CD4-positive, alpha-beta T cell treated with Interleukin-12 subunit alpha and Interleukin-12 subunit beta, for 1 hour (primary cell): ENCODE data around the gene TNRC6A.
"Not testable (repeated sequence)": the region's sequence is repeated elsewhere in the genome, so short reads cannot be mapped to it uniquely, and the experiment has no call there.

ENCODE experiments used
- DNase-seq: peaks from one replicate; pipeline ENCODE4 v3.0.0-alpha.2; 2020

Gene TNRC6A

DNA sequence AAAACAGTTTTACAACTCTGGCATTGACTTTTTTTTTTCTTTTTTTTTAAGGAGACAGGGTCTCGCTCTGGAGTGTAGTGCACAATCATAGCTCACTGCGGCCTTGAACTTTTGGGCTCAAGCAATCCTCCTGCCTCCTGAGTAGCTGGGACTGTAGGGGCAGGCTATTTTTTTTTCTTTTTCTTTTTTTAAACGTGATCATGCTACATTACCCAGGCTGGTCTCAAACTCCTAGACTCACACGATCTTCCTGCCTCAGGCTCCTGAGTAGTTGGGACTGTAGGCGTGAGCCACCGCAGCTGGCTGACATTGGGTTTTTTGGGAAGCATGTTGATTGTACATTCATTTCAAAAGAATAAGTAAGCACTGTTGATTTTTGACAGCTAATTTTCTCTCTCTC, 32.1 kb downstream of the TNRC6A start:
- DNase-seq = no peak

DNA sequence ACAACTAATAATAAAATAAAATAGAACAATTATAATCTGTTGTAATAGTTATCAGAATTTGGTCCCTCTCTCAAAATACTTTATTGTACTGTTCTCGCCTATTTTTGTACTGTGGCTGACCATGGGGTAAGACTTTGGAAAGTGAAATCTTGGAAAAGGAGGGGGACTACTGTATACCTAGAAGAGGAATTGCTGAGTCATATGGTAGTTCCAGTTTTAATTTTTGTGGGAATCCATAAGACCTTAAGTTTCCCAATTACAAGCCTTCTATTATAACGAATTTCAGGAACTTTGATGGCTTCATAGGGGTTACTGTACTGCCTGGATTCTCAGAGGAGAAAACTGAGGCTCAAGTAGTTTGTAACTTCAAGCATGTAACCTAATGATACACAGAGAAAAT, 35.5 kb downstream of the TNRC6A start:
- DNase-seq = no peak

DNA sequence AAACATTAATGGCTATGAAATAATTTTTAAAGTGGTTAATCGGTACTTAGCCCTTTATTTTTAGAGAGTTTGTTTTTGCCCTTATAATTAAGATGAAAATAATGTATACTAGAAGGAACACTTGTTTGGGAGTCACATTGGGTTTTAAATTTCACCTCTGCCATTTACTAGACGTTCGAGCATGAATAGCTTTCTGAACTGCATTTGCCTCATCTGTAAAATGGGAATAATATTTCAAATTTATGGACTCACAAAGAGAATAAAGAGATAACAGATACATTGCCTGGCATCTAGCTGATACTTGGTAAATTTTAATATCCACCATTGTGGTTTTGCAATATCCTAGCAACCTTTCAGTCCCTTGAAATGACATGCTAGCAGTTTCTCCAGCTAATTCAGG, 36.6 kb downstream of the TNRC6A start:
- no peak for DNase-seq

DNA sequence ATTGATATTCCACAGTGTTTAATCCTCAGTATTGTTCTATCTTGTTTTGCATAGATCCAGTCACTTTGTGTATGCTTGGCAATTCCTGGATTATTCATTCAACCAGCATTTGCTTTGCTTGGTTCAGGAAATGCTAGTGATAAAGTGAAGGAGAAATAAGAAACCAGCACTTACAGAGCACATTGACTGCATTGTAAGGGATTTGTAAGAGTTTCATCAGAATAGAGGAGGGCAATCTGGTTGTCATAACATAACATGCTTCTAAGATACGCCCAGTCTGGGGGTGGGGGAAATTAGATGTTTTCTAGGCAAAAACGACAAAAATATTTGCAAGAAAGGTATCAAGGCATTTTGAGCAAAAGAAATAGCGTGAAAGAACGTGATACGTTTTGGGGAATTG, 40.4 kb downstream of the TNRC6A start:
- no peak for DNase-seq

DNA sequence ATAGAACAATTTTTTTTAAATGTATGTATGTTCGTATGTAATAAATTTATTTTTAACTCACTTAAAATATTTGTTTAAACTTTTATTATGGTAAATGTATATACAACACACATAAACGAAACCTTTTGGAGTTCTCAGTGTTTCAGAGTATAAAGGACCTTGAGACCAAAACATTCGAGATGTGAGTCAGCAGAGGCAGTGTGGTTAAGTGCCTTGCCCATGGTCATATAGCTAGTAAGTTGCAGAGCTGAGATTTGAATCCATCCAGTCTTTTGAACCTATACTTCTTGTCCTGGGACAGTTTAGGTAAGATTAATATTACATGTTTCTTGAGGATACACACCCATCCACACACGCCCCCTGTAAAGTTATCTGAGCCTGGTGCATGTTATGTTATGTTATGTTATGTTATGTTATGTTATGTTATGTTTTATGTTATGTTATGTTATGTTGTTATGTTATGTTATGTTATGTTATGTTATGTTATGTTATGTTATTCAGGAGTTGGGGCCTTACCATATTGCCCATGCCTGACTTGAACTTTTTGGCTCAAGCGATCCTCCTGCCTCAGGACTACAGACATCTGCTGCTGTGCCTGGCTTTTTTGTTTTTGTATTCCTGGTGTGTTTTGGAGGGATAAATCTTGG, 41.8 kb downstream of the TNRC6A start:
- no peak for DNase-seq

DNA sequence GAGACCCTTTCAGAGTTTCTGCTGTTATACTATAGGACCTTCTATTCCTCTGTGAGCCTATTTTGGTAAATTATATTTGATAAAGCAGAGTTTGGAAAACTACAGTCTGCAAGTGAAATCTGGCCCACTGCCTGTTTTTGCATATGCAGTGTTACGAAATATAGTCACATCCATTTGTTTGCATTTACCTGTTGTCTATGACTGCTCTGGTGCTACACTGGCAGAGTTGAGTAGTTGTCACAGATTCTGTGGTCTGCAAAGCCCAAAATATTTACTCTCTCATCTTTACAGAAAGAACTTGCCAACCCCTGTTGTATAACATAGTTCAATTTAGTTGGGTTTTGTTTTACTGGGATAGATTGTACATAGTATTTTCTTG, 42.3 kb downstream of the TNRC6A start:
- no peak for DNase-seq

DNA sequence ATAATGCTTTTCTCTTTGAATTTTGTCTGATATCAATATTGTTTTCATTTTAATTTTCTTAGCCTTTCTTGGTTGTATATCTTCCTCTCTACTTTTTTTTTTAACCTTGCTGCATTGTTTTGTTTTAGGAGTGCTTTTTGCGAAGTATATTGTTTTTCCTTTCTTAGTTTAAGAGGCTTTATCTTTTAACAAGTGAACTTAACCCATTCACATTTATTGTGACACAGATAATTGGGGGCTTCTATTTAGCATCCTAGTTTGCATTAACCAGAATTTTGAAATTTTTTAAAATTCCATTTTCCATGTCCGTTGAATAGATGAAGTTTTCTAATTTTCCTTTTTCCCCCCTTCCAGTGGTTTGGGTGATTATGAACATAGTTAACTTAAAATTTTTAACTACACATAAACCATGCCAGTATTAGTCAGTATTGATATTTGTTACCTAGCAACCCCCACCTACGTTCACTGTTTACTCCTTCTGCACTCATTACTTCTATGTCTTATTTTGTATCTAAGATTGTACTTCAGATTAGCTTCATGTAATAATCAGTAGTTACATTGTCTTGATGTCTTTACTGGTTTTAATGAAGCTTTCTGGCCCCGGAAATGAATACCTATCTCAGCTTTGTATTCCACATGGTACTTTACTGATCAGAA, 44.4 kb downstream of the TNRC6A start:
- DNase-seq = peak; percentile 2

DNA sequence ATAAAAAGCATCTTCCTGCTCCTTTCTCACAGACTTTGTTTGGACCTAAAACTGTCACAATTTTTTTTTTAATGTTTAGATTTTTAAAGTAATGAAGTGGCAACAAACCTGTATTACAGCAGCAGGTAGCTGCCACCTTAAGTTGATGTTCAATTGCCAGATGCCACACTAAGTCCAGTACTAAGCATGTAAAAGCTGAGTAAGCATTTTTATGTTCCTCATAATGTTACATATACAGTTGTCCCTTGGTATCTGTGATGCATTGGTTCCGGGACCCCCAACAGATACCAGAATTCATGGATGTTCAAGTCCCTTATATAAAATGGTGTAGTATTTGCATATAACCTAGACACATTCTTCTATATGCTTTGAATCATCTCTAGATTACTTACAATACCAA, 45.1 kb downstream of the TNRC6A start:
- no peak for DNase-seq

DNA sequence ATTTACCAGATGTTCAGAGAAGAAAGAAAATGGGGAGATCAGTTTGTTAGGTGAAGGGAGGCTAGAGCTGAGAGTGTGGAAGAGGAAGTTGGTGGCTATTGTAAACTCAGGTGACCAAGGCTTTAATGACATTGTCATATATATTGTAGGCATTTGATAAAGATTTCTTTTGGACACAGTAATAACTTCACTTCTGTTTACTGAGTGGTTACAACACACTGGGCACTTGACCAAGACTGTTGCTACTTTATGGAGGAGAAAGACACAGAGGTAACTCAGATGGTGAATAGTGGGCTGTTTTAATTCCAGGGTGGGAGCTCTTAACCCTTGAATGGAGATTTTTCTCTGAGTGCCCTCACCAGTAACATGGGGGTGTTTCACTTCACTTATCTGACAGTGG, 46.0 kb downstream of the TNRC6A start:
- no peak for DNase-seq

DNA sequence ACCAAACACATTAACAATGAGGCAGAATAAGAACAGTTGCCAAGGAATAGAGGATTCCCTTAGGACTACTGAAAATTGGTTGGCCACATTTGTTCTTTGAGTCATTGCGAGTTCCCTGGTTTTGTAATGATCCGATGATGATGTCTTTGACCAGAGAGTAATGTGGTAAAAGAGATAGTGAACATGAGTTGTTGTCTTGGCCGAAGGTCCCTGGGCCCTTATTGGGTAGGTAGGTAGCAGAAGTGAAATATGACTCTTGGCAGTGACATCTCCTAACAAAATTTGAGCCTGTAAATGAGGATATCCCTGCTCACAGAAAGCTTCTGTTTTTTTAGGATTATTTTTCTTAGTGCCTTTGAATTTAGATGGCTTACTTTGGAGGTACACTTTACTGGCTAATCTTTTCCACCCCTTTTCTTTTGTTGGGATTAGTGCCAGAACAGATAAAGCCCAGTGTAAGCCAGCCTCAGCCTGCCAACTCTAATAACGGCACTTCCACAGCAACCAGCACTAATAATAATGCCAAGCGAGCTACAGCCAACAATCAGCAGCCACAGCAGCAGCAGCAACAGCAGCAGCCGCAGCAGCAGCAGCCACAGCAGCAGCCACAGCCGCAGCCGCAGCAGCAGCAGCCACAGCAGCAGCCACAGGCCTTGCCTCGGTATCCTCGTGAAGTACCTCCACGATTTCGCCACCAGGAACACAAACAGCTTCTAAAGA, 47.2 kb downstream of the TNRC6A start:
- no peak for DNase-seq

DNA sequence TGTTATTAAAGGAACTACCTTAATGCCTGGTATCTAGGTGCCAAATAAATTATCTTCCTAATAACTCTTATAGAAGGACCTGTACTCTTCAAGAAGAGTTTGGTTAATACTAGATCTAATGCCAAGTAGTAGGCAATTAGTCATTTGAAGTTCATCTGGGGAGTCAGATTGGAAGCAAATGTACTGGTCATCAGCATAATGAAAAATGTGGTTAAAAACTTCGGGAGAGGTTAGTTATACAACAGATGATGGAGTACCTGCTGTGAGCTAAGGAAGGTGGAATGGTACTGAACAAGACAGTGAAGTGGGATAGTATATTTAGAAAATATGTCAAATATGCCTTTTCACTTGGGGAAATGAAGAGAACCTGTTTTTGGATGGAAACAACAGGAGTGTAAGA, 49.2 kb downstream of the TNRC6A start:
- DNase-seq = no peak

DNA sequence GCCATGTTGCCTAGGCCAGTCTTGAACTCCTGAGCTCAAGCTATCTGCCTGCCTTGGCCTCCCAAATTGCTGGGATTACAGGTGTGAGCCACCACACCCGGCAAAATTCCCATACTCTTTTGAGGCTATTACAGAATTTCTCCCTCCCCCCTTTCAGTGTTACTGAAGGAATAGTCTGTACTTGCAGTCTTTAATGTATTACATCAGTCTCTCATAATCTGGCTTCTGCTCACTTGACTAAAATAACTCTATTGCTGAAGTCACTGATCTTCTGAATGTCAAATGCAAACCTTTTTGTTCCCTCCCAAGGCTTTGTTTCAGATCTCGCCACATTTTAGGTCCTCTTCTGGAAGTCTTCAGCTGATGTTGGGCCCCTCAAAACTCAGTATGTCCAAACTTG, 51.8 kb downstream of the TNRC6A start:
- DNase-seq = no peak

DNA sequence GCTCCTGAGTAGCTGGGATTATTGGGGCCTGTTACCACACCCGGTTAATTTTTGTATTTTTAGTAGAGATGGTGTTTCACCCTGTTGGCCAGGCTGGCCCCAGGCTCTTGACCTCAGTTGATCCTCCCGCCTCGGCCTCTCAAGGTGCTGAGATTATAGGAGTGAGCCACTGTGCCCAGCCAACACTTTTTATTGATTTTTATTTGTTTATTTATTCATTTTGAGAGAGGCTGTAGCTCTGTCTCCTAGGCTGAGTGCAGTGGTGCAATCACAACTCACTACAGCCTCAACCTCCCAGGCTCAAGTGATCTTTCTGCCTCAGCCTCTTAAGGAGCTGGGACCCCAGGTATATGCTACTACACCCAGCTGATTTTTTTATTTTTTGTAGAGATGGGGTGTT, 54.7 kb downstream of the TNRC6A start:
- DNase-seq = no peak

DNA sequence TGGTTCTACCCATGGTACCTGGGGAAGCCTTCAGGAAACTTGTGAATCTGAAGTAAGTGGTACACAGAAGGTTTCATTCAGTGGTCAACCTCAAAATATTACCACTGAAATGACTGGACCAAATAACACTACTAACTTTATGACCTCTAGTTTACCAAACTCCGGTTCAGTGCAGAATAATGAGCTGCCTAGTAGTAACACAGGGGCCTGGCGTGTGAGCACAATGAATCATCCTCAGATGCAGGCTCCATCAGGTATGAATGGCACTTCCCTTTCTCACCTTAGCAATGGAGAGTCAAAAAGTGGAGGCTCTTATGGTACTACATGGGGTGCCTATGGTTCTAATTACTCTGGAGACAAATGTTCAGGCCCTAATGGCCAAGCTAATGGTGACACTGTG, 60.4 kb downstream of the TNRC6A start:
- no peak for DNase-seq

DNA sequence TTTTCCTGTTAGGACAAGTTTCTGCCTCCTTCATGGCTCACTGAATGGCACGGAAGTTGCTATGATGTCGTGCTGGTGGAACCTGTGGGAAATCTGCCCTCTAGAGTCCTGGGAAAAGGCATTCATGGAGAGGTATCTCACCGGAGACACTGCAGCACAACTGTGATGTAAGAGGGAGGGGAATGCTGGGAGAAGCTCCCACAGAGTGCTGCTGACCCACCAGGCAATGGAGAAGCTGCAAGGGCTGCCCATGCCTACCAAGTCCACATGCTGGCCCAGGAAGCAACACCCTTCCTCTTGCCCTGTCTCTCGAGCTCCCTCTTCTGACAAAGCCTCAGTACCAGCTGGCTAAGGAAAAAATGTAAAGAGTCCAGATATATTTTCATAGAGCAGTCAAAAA, 71.1 kb downstream of the TNRC6A start:
- no peak for DNase-seq

DNA sequence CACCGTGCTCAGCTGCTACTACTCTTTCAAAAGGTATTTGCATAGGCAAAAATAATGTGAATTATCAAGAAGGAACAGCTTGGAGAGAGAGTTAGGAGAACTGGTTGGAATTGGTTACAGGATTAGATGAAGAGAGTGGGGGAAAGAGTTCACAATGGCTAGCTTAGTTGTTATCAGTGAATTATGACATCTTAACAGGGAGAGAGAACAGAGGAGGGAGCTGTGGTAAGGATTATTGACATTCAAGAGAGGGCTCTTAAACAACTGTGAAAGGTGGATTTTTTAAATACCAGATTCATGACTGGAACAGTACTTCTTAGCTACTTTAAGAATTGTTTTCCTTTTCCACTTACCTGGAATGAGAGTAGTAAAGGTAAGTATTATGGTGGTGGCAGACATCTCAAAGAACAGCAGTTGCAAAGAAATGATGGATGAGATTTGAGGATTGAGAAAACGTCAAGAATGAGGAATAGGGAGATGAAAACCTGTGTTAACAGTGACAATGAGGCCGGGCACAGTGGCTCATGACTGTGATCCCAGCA, 72.4 kb downstream of the TNRC6A start:
- no peak for DNase-seq

DNA sequence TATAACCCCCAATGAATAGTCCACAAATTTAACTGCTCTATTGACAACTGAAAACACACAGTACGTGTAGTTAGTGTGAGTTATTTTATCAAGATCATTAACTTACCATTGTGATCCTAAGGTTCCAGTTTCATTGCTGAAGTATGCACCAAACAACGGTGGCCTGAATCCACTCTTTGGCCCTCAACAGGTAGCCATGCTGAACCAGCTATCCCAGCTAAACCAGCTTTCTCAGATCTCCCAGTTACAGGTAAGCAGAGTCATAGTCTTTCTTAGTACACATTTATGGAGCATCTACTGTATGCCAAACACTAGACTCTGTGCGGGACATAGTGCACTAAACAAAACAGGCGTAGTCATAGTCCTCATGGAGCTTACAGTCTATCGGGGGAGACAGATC, 76.0 kb downstream of the TNRC6A start:
- DNase-seq = no peak

DNA sequence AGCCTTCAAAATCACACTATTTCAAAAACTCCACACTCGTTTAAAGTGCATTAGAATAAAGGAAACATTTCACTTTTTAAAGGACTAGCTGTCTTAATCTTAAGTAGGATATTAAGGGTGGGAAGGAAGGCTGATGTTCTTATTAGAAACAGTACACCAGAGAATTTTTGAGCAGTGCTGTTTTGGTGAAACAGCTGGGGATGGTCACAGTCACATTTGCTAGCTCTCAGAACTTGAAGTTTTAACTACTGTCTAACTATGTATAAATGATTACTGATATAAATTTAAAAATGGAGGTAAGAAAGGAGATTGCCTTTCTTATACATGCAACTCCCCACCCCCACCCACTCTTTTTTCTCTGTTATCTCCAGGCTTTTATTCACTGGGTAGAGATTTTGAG, 77.8 kb downstream of the TNRC6A start:
- DNase-seq = no peak

DNA sequence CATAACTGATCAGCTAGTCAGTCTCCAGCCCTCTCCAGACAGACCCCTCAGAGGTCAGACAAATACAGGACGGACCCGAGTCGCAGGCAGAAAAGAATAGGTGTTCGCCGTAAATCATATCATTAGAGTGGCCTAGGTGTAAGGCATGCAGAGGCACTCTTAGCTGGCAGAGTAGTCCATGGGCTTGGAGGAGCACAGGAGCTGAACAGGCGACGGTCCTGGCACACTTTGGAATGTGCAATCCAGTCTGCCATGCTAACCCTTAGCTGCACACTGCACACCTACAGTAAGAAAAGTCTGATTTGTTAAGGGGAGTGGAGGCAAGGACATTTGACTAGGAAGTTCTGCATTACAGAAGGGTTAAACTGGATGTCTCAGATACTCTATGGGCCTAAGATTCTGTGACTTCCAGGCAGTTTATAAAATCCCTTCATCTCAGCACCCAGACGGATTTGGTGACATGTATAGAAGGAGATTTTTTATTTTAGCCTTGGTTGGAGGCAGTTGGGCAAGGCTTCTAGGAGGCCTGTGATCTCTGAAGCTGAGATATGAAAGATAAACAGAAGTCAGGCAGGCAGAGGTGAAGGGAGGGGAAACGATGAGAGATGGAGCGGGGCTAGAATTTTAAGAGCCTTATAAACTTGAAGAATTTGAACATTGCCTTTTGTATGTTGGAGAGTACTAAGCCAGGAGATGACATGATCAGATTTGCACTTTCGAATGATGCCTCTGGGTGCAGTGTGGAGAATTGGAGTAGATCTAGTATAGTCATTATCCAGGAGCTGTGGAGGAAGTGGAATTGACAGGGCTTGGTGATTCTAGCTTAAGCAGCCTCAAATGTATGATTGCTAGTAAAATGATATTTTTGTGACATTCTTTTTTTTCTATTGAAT, 81.7 kb downstream of the TNRC6A start:
- no peak for DNase-seq

DNA sequence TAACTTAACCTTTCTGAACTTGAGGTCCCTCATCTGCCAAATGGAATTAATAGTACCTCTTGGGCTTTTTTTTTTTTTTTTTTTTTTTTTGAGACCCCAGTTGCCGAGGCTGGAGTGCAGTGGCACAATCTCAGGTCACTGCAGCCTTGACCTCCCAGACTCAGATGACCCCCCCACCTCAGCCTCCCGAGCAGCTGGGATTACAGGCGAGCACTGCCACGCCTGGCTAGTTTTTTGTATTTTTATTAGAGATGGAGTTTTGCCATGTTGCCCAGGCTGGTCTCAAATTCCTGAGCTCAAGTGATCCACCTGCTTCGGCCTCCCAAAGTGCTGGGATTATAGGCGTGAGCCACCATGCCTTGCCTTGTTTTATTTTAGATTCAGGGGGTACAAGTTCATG, 83.4 kb downstream of the TNRC6A start:
- not testable (repeated sequence) for DNase-seq

DNA sequence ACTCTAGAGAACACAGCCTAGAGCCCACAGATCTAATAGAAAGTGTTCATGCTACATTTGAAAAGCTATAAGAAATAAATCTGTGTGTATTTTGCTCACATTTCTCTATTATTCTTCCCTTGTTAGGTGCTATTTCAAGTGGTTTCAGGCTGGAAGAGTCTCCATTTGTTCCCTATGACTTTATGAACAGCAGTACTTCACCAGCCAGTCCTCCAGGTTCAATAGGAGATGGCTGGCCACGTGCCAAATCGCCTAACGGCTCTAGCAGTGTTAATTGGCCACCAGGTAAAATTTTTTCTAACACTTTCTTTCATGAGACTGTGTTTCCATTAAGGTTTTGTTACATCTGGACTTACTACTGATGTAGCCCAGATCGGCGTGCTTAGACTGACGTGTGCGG, 85.6 kb downstream of the TNRC6A start:
- DNase-seq = no peak

DNA sequence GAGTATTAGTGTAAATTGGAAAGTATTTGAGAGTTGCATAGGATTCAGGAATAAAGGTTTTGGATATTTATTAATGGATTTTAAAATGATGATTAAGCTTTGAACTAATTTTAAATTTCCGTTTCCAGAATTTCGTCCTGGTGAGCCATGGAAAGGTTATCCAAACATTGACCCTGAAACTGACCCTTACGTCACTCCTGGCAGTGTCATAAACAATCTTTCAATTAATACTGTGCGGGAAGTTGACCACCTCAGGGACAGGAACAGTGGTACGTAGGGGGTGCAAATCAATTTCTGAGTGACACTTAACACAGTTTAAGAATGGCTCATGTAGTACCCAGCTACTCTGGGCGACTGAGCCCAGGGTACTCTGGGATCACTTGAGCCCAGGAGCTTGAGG, 87.2 kb downstream of the TNRC6A start:
- DNase-seq = no peak

DNA sequence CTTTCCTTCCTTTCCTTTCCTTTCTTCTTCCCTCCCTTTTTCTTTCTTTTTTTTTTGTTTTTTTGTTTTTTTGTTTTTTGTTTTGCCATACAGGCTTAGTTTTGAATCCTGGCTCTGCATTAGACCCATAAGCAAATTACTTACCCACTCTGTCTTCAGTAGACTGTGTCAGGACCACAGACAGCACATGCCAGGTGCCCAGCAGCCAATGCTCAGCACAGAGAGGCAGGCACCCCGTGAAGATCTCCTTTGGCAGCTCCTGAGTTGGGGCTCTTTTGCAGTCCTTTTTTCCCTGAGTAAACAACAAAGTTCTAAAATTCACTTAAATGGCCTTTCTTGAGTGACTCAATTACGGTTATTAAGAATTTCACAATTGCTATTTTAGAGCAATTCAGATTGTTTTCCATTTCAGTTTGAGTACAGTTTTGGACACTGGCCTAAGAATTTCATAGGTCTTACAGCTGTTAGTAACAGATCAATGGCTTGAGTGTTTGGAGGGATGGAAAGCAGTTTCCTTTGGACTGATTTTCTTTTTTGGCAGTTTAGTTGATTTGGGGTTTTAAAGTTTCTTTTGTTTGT, 90.1 kb downstream of the TNRC6A start:
- no peak for DNase-seq
